Colonic mucosa (tissue), 4 donors: ENCODE measurements around the gene ARMC8. TPM values are rescaled to one million over a fixed set of nuclear protein-coding genes. Genes with fewer than 3 reads are reported as not detected.

ENCODE experiments used
- DNase-seq: peaks from one replicate; pipeline ENCODE4 v3.0.0-alpha.2; 2020
- H3K27ac ChIP-seq: fragments of 200-600 bp; one replicate; pipeline ENCODE4 v1.8.0; 2021
- H3K27me3 ChIP-seq: fragments of 200-600 bp; one replicate; pipeline ENCODE4 v1.8.0; 2021
- H3K36me3 ChIP-seq: fragments of 200-600 bp; one replicate; pipeline ENCODE4 v1.8.0; 2021
- H3K4me1 ChIP-seq: fragments of 200-600 bp; one replicate; pipeline ENCODE4 v1.8.0; 2021; ENCODE audit warnings: mild to moderate bottlenecking
- H3K4me3 ChIP-seq: fragments of 200-600 bp; one replicate; pipeline ENCODE4 v1.8.0; 2021
- H3K9ac ChIP-seq, 2 donors: one replicate each; pipeline ENCODE4 v1.7.0; 2013; ENCODE audit warnings: control low read depth in 2 of 2, low read depth in 2 of 2, low read length in 2 of 2
- H3K9me3 ChIP-seq: fragments of 200-600 bp; one replicate; pipeline ENCODE4 v1.8.0; 2021
- CTCF ChIP-seq: fragments of 200-600 bp; IDR thresholded peaks from one replicate; pipeline ENCODE4 v1.8.0; 2022; ENCODE audit warnings: antibody characterized with exemption, mild to moderate bottlenecking
- intact Hi-C: fragments of 100-400 bp; cut with DNase I; formaldehyde crosslinking; loops from one replicate; pipeline ENCODE4 v1.14.1; 2022
- total RNA-seq, 2 donors: library from RNA; stranded (reverse); fragmentation: NEBNext Ultra II Directional in 1 of 2; extraction: Animal tissue kit (Norgen Biotek cat#: 25700) in 1 of 2; gene quantifications; one replicate each; pipeline ENCODE4 v1.2.1, GENCODE V29; 2021
- donor health status: healthy.
- donor health status: DM: no; HTN: no; CAD: no.
- donor health status: DM: no; HTN: no; CAD: no.

The ARMC8 gene
- total RNA-seq, 2 donors from 2014 or later, result 29.9 to 35.0 TPM

GRCh38 chr3:138270245-138270644 lies 83.1 kb downstream of the ARMC8 start:
- Histone ChIP-seq H3K4me3 (no peak overlapping the region), H3K9ac (no peak overlapping the region), H3K27ac (no peak overlapping the region), H3K4me1 (no peaks in the 10 kb centered on the region), H3K27me3 (no peaks in the 10 kb centered on the region), H3K9me3 (no peaks in the 10 kb centered on the region), H3K36me3 (no peaks in the 10 kb centered on the region)
- intact Hi-C loops, result no loop called here
- TF ChIP-seq CTCF, result no peak
- DNase-seq, result no peak

GRCh38 chr3:138271189-138271794 lies 84.2 kb downstream of the ARMC8 start:
- Histone ChIP-seq H3K27me3 (no peaks in the 10 kb centered on the region), H3K36me3 (no peaks in the 10 kb centered on the region), H3K27ac (no peak overlapping the region), H3K9ac (no peak overlapping the region), H3K4me3 (no peak overlapping the region), H3K4me1 (no peaks in the 10 kb centered on the region), H3K9me3 (no peaks in the 10 kb centered on the region)
- intact Hi-C loops, result no loop called here
- TF ChIP-seq CTCF, result no peak
- DNase-seq, result no peak

GRCh38 chr3:138281561-138281960 lies 94.5 kb downstream of the ARMC8 start:
- H3K36me3 ChIP-seq, result no peaks in the 10 kb centered on the region
- no peak for DNase-seq
- H3K4me1 ChIP-seq, result no peaks in the 10 kb centered on the region
- no peaks in the 10 kb centered on the region for H3K9me3 ChIP-seq
- no peaks in the 10 kb centered on the region for H3K27me3 ChIP-seq
- intact Hi-C loops, result no loop called here
- no peak overlapping the region for H3K27ac ChIP-seq
- no peak for TF ChIP-seq CTCF
- no peak overlapping the region for H3K9ac ChIP-seq
- no peak overlapping the region for H3K4me3 ChIP-seq

- no peak for DNase-seq
- Histone ChIP-seq H3K27ac (no peak overlapping the region), H3K9me3 (no peaks in the 10 kb centered on the region), H3K36me3 (no peaks in the 10 kb centered on the region), H3K4me1 (no peaks in the 10 kb centered on the region), H3K9ac (no peak overlapping the region), H3K27me3 (no peaks in the 10 kb centered on the region), H3K4me3 (no peak overlapping the region)
- intact Hi-C loops, result no loop called here
- TF ChIP-seq CTCF, result no peak
Observed at GRCh38 chr3:138282836-138283235, 95.7 kb downstream of the ARMC8 start.

GRCh38 chr3:138284079-138284478 lies 97.0 kb downstream of the ARMC8 start:
- Histone ChIP-seq H3K27me3 (no peaks in the 10 kb centered on the region), H3K36me3 (no peaks in the 10 kb centered on the region), H3K9ac (no peak overlapping the region), H3K4me1 (no peaks in the 10 kb centered on the region), H3K27ac (no peak overlapping the region), H3K4me3 (no peak overlapping the region), H3K9me3 (no peaks in the 10 kb centered on the region)
- no peak for TF ChIP-seq CTCF
- no peak for DNase-seq
- intact Hi-C loops, result no loop called here
